ENCODE results near the gene FASTKD3. TPM values are rescaled to one million over a fixed set of nuclear protein-coding genes. Genes with fewer than 3 reads are reported as not detected.

FASTKD3 gene
- total RNA-seq, 1 donor from 2014 or later, result 16.0 TPM

- TF ChIP-seq CTCF (IDR thresholded peaks at IDR 0.05), result no peak
- DNase-seq, result no peak
- Mint-ChIP-seq H3K4me1 (peaks cover 10% of the 10 kb centered on the region), H3K4me3 (no peak overlapping the region), H3K36me3 (ENCODE audit: low read depth) (no peaks in the 10 kb centered on the region), H3K9me3 (no peaks in the 10 kb centered on the region), H3K27me3 (peaks cover 22% of the 10 kb centered on the region), H3K27ac (no peak overlapping the region)
- ChIA-PET CTCF (no interaction called here), POLR2A (no interaction called here)
- ATAC-seq (ENCODE audit: low read depth), result no peak
- intact Hi-C loops (cut with micrococcal nuclease), result no loop called here
These were observed 26.3 kb downstream of the FASTKD3 start for GRCh38 chr5:7842531-7842930.

- H3K9me3 Mint-ChIP-seq, result no peaks in the 10 kb centered on the region
- CTCF ChIA-PET, result no interaction called here
- POLR2A ChIA-PET, result no interaction called here
- no peak overlapping the region for H3K4me3 Mint-ChIP-seq
- peaks cover 22% of the 10 kb centered on the region for H3K27me3 Mint-ChIP-seq
- H3K27ac Mint-ChIP-seq, result no peak overlapping the region
- intact Hi-C loops (cut with micrococcal nuclease), result no loop called here
- DNase-seq (no peak), ATAC-seq (ENCODE audit: low read depth) (no peak)
- no peaks in the 10 kb centered on the region for H3K36me3 Mint-ChIP-seq (ENCODE audit: low read depth)
- no peak for TF ChIP-seq CTCF (IDR thresholded peaks at IDR 0.05)
- H3K4me1 Mint-ChIP-seq, result no peaks in the 10 kb centered on the region
These were observed 31.4 kb downstream of the FASTKD3 start for GRCh38 chr5:7837403-7837802.

- H3K9me3 Mint-ChIP-seq, result no peaks in the 10 kb centered on the region
- no peak for TF ChIP-seq CTCF (IDR thresholded peaks at IDR 0.05)
- ATAC-seq (ENCODE audit: low read depth) (no peak), DNase-seq (no peak)
- ChIA-PET CTCF (no interaction called here), POLR2A (no interaction called here)
- no peaks in the 10 kb centered on the region for H3K4me1 Mint-ChIP-seq
- no peak overlapping the region for H3K4me3 Mint-ChIP-seq
- no peaks in the 10 kb centered on the region for H3K36me3 Mint-ChIP-seq (ENCODE audit: low read depth)
- H3K27ac Mint-ChIP-seq, result no peak overlapping the region
- H3K27me3 Mint-ChIP-seq, result peaks cover 6% of the 10 kb centered on the region
- intact Hi-C loops (cut with micrococcal nuclease), result no loop called here
These were observed 33.8 kb downstream of the FASTKD3 start for GRCh38 chr5:7834982-7835381.

- POLR2A ChIA-PET, result no interaction called here
These were observed 40.6 kb downstream of the FASTKD3 start for GRCh38 chr5:7828269-7828668.

GRCh38 chr5:7827610-7828009 lies 41.2 kb downstream of the FASTKD3 start:
- H3K27me3 Mint-ChIP-seq, result peaks cover 3% of the 10 kb centered on the region
- DNase-seq (no peak), ATAC-seq (ENCODE audit: low read depth) (no peak)
- TF ChIP-seq CTCF (IDR thresholded peaks at IDR 0.05), result no peak
- H3K4me3 Mint-ChIP-seq, result no peak overlapping the region
- POLR2A ChIA-PET, result no interaction called here
- no peaks in the 10 kb centered on the region for H3K9me3 Mint-ChIP-seq
- intact Hi-C loops (cut with micrococcal nuclease), result no loop called here
- H3K27ac Mint-ChIP-seq, result no peak overlapping the region
- CTCF ChIA-PET, result no interaction called here
- H3K4me1 Mint-ChIP-seq, result no peaks in the 10 kb centered on the region
- H3K36me3 Mint-ChIP-seq (ENCODE audit: low read depth), result no peaks in the 10 kb centered on the region

More at GRCh38 chr5:7828269-7828668, 40.6 kb downstream of the FASTKD3 start:
- no peak for TF ChIP-seq CTCF (IDR thresholded peaks at IDR 0.05)
- no peak overlapping the region for H3K4me3 Mint-ChIP-seq
- no peak overlapping the region for H3K27ac Mint-ChIP-seq
- CTCF ChIA-PET, result no interaction called here
- peaks cover 3% of the 10 kb centered on the region for H3K27me3 Mint-ChIP-seq
- no peak for ATAC-seq (ENCODE audit: low read depth)
- no peaks in the 10 kb centered on the region for H3K4me1 Mint-ChIP-seq
- H3K36me3 Mint-ChIP-seq (ENCODE audit: low read depth), result no peaks in the 10 kb centered on the region
- no peaks in the 10 kb centered on the region for H3K9me3 Mint-ChIP-seq
- DNase-seq, result no peak
- intact Hi-C loops (cut with micrococcal nuclease), result no loop called here
